Neuronal stem cell (in vitro differentiated cells): ENCODE results near the gene VEZT.

Source experiments
- DNase-seq: peaks from one replicate; pipeline ENCODE4 v3.0.0-alpha.2; 2013; ENCODE audit warnings: low spot score
- H2AFZ ChIP-seq: one replicate; pipeline ENCODE4 v1.6.1; 2013; ENCODE audit warnings: mild to moderate bottlenecking, low read length, inconsistent platforms
- H2AK5ac ChIP-seq: 2 replicates; pipeline ENCODE4 v1.6.1; 2013; ENCODE audit warnings: low read depth, mild to moderate bottlenecking, inconsistent platforms, low read length, moderate library complexity, mixed read lengths
- H2BK120ac ChIP-seq: 2 replicates; pipeline ENCODE4 v1.6.1; 2013; ENCODE audit warnings: low read depth, mild to moderate bottlenecking, inconsistent platforms, low read length, moderate library complexity, mixed read lengths
- H2BK12ac ChIP-seq: one replicate; pipeline ENCODE4 v1.6.1; 2013; ENCODE audit warnings: low read length, inconsistent platforms
- H2BK15ac ChIP-seq: 2 replicates; pipeline ENCODE4 v1.6.1; 2013; ENCODE audit warnings: mild to moderate bottlenecking, low read length, inconsistent platforms, mixed read lengths
- H2BK5ac ChIP-seq: one replicate; pipeline ENCODE4 v1.6.1; 2013; ENCODE audit warnings: inconsistent platforms, mild to moderate bottlenecking, low read length, moderate library complexity
- H3K14ac ChIP-seq: one replicate; pipeline ENCODE4 v1.6.1; 2013; ENCODE audit warnings: low read length, inconsistent platforms
- H3K18ac ChIP-seq: 2 replicates; pipeline ENCODE4 v1.6.1; 2013; ENCODE audit warnings: low read length, inconsistent platforms
- H3K23ac ChIP-seq: 2 replicates; pipeline ENCODE4 v1.6.1; 2013; ENCODE audit warnings: low read depth, mild to moderate bottlenecking, mixed read lengths, low read length, inconsistent platforms; ENCODE audit not compliant: poor library complexity
- H3K27ac ChIP-seq: replicated peaks from 3 replicates; pipeline ENCODE4 v1.5.1; 2013; ENCODE audit warnings: low read length, inconsistent platforms
- H3K27me3 ChIP-seq, 3 experiments: 2 replicates each; pipeline ENCODE4 v1.6.1; 2013; ENCODE audit warnings: low read length in 3 of 3, mild to moderate bottlenecking in 2 of 3, inconsistent platforms in 1 of 3, low read depth in 1 of 3, mixed read lengths in 1 of 3, moderate library complexity in 1 of 3; ENCODE audit not compliant: control insufficient read depth in 3 of 3, insufficient read depth in 3 of 3
- H3K36me3 ChIP-seq, 2 donors: replicated peaks in 1 of 2; 2 replicates each; pipeline ENCODE4 v1.6.1; 2013; ENCODE audit warnings: low read length in 2 of 2; ENCODE audit not compliant: control insufficient read depth in 2 of 2, insufficient read depth in 2 of 2
- H3K4ac ChIP-seq: 2 replicates; pipeline ENCODE4 v1.6.1; 2013; ENCODE audit warnings: inconsistent platforms, mild to moderate bottlenecking, low read length, moderate library complexity
- H3K4me1 ChIP-seq, 2 donors: 1 replicate in 1 of 2; 2 replicates in 1 of 2; pipeline ENCODE4 v1.6.1; 2013; ENCODE audit warnings: low read length in 2 of 2, low read depth in 1 of 2; ENCODE audit not compliant: control insufficient read depth in 2 of 2, insufficient read depth in 1 of 2
- H3K4me2 ChIP-seq: one replicate; pipeline ENCODE4 v1.6.1; 2013; ENCODE audit warnings: mild to moderate bottlenecking, low read length, inconsistent platforms; ENCODE audit not compliant: insufficient read depth, poor library complexity, severe bottlenecking
- H3K4me3 ChIP-seq, 2 donors: 2 replicates each; pipeline ENCODE4 v1.5.1; 2013; ENCODE audit warnings: low read length in 2 of 2, mild to moderate bottlenecking in 2 of 2, inconsistent platforms in 1 of 2, moderate library complexity in 1 of 2
- H3K79me1 ChIP-seq: one replicate; pipeline ENCODE4 v1.6.1; 2013; ENCODE audit warnings: low read depth, mild to moderate bottlenecking, inconsistent platforms, low read length, moderate library complexity
- H3K9ac ChIP-seq: one replicate; pipeline ENCODE4 v1.6.1; 2013; ENCODE audit warnings: mild to moderate bottlenecking, low read depth, low read length, inconsistent platforms; ENCODE audit not compliant: poor library complexity
- H3K9me3 ChIP-seq, 2 donors: replicated peaks in 1 of 2; 2 replicates each; pipeline versions ENCODE3 to v1.6.1; 2013; ENCODE audit warnings: low read length in 2 of 2, mild to moderate bottlenecking in 2 of 2, inconsistent platforms in 1 of 2, low read depth in 1 of 2, mixed read lengths in 1 of 2, moderate library complexity in 1 of 2; ENCODE audit not compliant: control insufficient read depth in 2 of 2, insufficient read depth in 1 of 2
- H4K8ac ChIP-seq: one replicate; pipeline ENCODE4 v1.6.1; 2013; ENCODE audit warnings: low read depth, mild to moderate bottlenecking, inconsistent platforms, low read length, moderate library complexity
- H4K91ac ChIP-seq: one replicate; pipeline ENCODE4 v1.6.1; 2013; ENCODE audit warnings: low read length, low read depth, mild to moderate bottlenecking, inconsistent platforms; ENCODE audit not compliant: poor library complexity
- WGBS, 2 donors: extraction: QIAGEN DNeasy Blood & Tissue Kit; methylation state at CpG; one replicate each; pipeline ENCODE4 v1.1.7; 2013; ENCODE audit warnings: missing lambda C conversion rate in 2 of 2, mixed read lengths in 1 of 2; ENCODE audit not compliant: insufficient read length in 2 of 2, insufficient replicate concordance in 1 of 2; ENCODE audit errors: extremely low coverage in 2 of 2; 5-methylcytosine and 5-hydroxymethylcytosine counted together

Gene VEZT

DNA sequence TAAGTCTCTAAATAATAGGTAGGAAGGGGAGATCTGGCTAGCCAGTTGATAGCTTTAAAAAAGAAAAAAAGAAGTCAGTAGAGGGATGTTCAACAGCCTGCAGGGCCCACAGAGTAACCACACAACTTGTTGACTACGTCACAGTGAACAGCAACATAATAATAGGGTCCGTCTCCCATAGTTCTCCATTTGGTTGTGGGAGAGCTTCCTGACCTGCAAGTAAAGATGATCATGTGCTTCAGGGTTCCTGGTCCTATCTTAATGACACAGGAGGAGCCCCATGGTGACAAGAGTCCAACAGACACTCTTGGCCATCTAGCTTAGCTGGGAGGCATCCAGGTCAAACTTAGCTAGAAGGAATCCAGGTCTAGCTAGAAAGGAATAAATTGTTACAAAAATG is 36.5 kb upstream of the VEZT start:
- Histone ChIP-seq H4K91ac (no peak overlapping the region), H3K23ac (no peak overlapping the region), H3K79me1 (no peaks in the 10 kb centered on the region), H3K4ac (no peak overlapping the region), H3K4me2 (no peak overlapping the region), H3K18ac (no peak overlapping the region), H3K36me3 (peaks cover 2 to 20% of the 10 kb centered on the region in 2 donors), H3K27ac (no peak overlapping the region), H2AFZ (no peak overlapping the region), H3K4me1 (peaks cover 0 to 3% of the 10 kb centered on the region in 2 donors), H3K9me3 (no peaks in the 10 kb centered on the region), H3K9ac (no peak overlapping the region), H4K8ac (no peak overlapping the region), H2BK12ac (no peak overlapping the region), H3K4me3 (no peak overlapping the region), H2BK5ac (no peak overlapping the region), H2BK120ac (no peak overlapping the region), H2AK5ac (no peak overlapping the region), H3K14ac (no peak overlapping the region), H3K27me3 (peaks cover 0 to 2% (median 0%) of the 10 kb centered on the region in 3 experiments), H2BK15ac (no peak overlapping the region)
- no CpG with 5 or more reads among the region's 2 CpGs for WGBS, 2 donors
- DNase-seq, result no peak

DNA sequence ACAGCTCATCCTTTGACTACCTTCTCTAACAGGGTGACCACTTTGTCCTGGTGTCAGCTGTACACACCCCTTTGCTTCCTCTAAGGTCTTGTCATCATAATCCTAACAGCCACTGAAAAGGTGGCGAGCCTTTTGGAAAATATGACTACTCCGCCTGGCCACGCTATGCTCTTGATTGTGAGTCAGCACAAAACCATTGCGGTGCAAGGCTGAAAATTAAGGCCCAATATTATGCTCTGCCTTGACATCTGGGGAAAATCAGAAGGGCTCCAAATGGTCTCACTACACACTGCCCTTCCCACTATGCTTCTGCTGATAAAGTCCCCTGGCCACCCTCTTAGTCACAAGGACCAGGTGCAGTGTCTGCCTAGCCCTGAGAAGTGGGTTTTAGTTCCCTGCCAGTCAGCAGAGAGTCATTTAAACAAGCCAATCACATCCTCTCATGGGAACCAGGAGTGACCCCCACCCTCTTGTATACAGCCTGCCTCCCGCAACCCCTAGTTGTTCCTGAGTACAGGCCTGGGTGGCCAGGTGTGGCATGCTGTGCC is 34.7 kb upstream of the VEZT start:
- Histone ChIP-seq H3K23ac (no peak overlapping the region), H3K79me1 (no peaks in the 10 kb centered on the region), H4K8ac (no peak overlapping the region), H2AK5ac (no peak overlapping the region), H3K4me2 (no peak overlapping the region), H2BK15ac (no peak overlapping the region), H3K18ac (no peak overlapping the region), H2BK5ac (no peak overlapping the region), H3K27me3 (peaks cover 0 to 2% (median 0%) of the 10 kb centered on the region in 3 experiments), H3K9ac (no peak overlapping the region), H3K14ac (no peak overlapping the region), H3K27ac (no peak overlapping the region), H2BK12ac (no peak overlapping the region), H2BK120ac (no peak overlapping the region), H3K4ac (no peak overlapping the region), H3K36me3 (peaks cover 2 to 20% of the 10 kb centered on the region in 2 donors), H3K9me3 (no peaks in the 10 kb centered on the region), H4K91ac (no peak overlapping the region), H3K4me3 (peak overlapping the region in 1 of 2 donors; percentile 63), H2AFZ (no peak overlapping the region), H3K4me1 (peaks cover 2 to 3% of the 10 kb centered on the region in 2 donors)
- no peak for DNase-seq
- no CpG with 5 or more reads among the region's 5 CpGs for WGBS, 2 donors

DNA sequence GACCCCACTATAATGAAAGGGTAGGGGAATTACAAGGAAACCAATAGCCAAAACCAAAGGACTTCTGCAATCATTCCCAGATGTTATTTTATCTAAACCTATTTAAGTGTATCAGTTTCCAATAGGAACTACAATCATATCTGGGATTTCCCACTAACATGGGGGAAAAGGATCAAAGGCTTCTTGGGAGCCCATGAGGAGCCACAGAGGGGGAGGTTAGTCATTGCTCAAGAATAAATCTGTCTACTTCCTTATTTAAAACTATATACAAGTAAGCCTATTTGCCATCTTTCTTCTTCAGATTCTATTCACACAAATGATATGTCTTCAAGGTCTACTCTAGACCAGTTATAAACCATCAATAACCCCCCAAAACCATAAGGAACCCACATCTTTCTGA is 33.5 kb upstream of the VEZT start:
- Histone ChIP-seq H4K91ac (no peak overlapping the region), H3K36me3 (peaks cover 2 to 19% of the 10 kb centered on the region in 2 donors), H2BK5ac (no peak overlapping the region), H3K4me3 (no peak overlapping the region), H2BK120ac (no peak overlapping the region), H3K23ac (no peak overlapping the region), H3K18ac (no peak overlapping the region), H2BK15ac (no peak overlapping the region), H4K8ac (no peak overlapping the region), H3K14ac (no peak overlapping the region), H3K4ac (no peak overlapping the region), H3K27ac (no peak overlapping the region), H2AK5ac (no peak overlapping the region), H3K4me1 (peaks cover 5 to 6% of the 10 kb centered on the region in 2 donors), H2BK12ac (no peak overlapping the region), H2AFZ (no peak overlapping the region), H3K9ac (no peak overlapping the region), H3K9me3 (no peaks in the 10 kb centered on the region), H3K4me2 (no peak overlapping the region), H3K27me3 (peaks cover 0 to 2% (median 0%) of the 10 kb centered on the region in 3 experiments), H3K79me1 (peaks cover 2% of the 10 kb centered on the region)
- no peak for DNase-seq

DNA sequence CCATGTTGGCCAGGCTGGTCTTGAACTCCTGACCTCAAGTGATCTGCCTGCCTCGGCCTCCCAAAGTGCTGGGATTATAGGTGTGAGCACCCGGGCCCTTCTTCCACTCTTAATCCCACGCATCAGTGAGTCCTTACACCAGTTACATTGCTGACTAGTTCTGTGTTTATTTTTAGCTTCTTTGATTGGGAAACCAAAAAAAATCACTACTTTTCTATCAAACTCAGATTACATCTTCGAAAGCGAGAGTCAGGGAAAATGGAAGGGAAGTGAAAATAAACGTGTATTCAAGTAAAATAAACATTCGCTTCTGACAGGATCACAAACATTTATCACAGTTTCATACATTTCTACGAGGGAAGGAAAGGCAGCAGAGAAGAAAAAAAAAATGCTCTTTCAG is 32.5 kb upstream of the VEZT start:
- peaks cover 6 to 7% of the 10 kb centered on the region in 2 donors for H3K4me1 ChIP-seq
- DNase-seq, result no peak
- no peak overlapping the region for H2BK12ac ChIP-seq
- H3K18ac ChIP-seq, result no peak overlapping the region
- no peak overlapping the region for H2AK5ac ChIP-seq
- no peak overlapping the region for H3K23ac ChIP-seq
- no peaks in the 10 kb centered on the region for H3K9me3 ChIP-seq
- H3K4me3 ChIP-seq, result no peak overlapping the region
- H4K91ac ChIP-seq, result no peak overlapping the region
- no peak overlapping the region for H4K8ac ChIP-seq
- peaks cover 2 to 20% of the 10 kb centered on the region in 2 donors for H3K36me3 ChIP-seq
- no peak overlapping the region for H2BK120ac ChIP-seq
- H3K27me3 ChIP-seq, result peaks cover 0 to 2% (median 0%) of the 10 kb centered on the region in 3 experiments
- no peak overlapping the region for H3K9ac ChIP-seq
- WGBS, 2 donors, result no CpG with 5 or more reads among the region's 8 CpGs
- no peak overlapping the region for H2AFZ ChIP-seq
- peaks cover 2% of the 10 kb centered on the region for H3K79me1 ChIP-seq
- no peak overlapping the region for H3K4ac ChIP-seq
- H3K14ac ChIP-seq, result no peak overlapping the region
- H3K4me2 ChIP-seq, result no peak overlapping the region
- H2BK5ac ChIP-seq, result no peak overlapping the region
- no peak overlapping the region for H3K27ac ChIP-seq
- no peak overlapping the region for H2BK15ac ChIP-seq
